H1 (cell line): Measurements from ENCODE around the gene APBB3. TPM values are rescaled to one million over a fixed set of nuclear protein-coding genes. Genes with fewer than 3 reads are reported as not detected.

Experiments
- CTCF ChIA-PET: fragments of 300-600 bp; sonication (Branson Sonifier 250); formaldehyde crosslinking; loops from one replicate; lab custom pipeline; 2021; ENCODE audit not compliant: partially characterized antibody; lab: Charles Lee
- POLR2A ChIA-PET: fragments of 300-600 bp; sonication (Branson Sonifier 250); formaldehyde crosslinking; loops from one replicate; lab custom pipeline; 2021; ENCODE audit warnings: inconsistent platforms; ENCODE audit not compliant: partially characterized antibody; lab: Charles Lee
- DNase-seq, 2 experiments: peaks; one replicate each; pipeline versions ENCODE4 v3.0.0 to v3.0.0-alpha.2; 2010 to 2022; ENCODE audit warnings: low spot score in 2 of 2, low read depth in 1 of 2, mixed read lengths in 1 of 2
- FAIRE-seq: peaks from 2 replicates; lab custom pipeline; 2011; peaks lifted over from hg19 to GRCh38; lab: Jason Lieb, UNC
- H2AFZ ChIP-seq: 2 replicates; pipeline ENCODE4 v1.8.1; 2012; ENCODE audit warnings: low read length, inconsistent platforms
- H2AK5ac ChIP-seq: 2 replicates; pipeline ENCODE4 v1.6.1; 2013; ENCODE audit warnings: low read depth, low read length
- H2BK120ac ChIP-seq: replicated peaks from 2 replicates; pipeline ENCODE3; 2013; ENCODE audit warnings: low read depth, low read length, inconsistent platforms
- H2BK12ac ChIP-seq: 2 replicates; pipeline ENCODE4 v1.6.1; 2013; ENCODE audit warnings: low read depth, low read length
- H2BK15ac ChIP-seq: 2 replicates; pipeline ENCODE4 v1.6.1; 2013; ENCODE audit warnings: low read length
- H2BK20ac ChIP-seq: 2 replicates; pipeline ENCODE4 v1.6.1; 2013; ENCODE audit warnings: low read length
- H2BK5ac ChIP-seq: 2 replicates; pipeline ENCODE4 v1.6.1; 2013; ENCODE audit warnings: low read depth, low read length
- H3K14ac ChIP-seq: 2 replicates; pipeline ENCODE4 v1.6.1; 2013; ENCODE audit warnings: inconsistent platforms; ENCODE audit not compliant: insufficient read length
- H3K18ac ChIP-seq: 2 replicates; pipeline ENCODE4 v1.6.1; 2013; ENCODE audit warnings: low read length; ENCODE audit errors: extremely low read depth
- H3K23ac ChIP-seq: 2 replicates; pipeline ENCODE4 v1.6.1; 2013; ENCODE audit warnings: inconsistent platforms; ENCODE audit not compliant: insufficient read length
- H3K23me2 ChIP-seq: 2 replicates; pipeline ENCODE4 v1.6.1; 2013; ENCODE audit warnings: low read depth, low read length
- H3K27ac ChIP-seq: 2 replicates; pipeline ENCODE4 v1.6.1; 2011; ENCODE audit warnings: low read depth, low read length, inconsistent platforms
- H3K27me3 ChIP-seq, 4 experiments: replicated peaks in 1 of 4; 1 replicate in 1 of 4; 2 replicates in 3 of 4; pipeline versions ENCODE4 v1.6.1 to v1.8.1; 2011 to 2013; ENCODE audit warnings: low read length in 3 of 4, mild to moderate bottlenecking in 3 of 4, inconsistent platforms in 2 of 4, mixed read lengths in 2 of 4, moderate library complexity in 1 of 4; ENCODE audit not compliant: control insufficient read depth in 3 of 4, insufficient read depth in 3 of 4; ENCODE audit errors: extremely low read depth in 1 of 4
- H3K36me3 ChIP-seq, 4 experiments: 2 replicates each; pipeline versions ENCODE4 v1.6.1 to v1.8.1; 2011 to 2013; ENCODE audit warnings: mild to moderate bottlenecking in 4 of 4, low read length in 3 of 4, moderate library complexity in 2 of 4, control low read depth in 1 of 4, inconsistent platforms in 1 of 4; ENCODE audit not compliant: insufficient read depth in 4 of 4, control insufficient read depth in 2 of 4
- H3K4ac ChIP-seq: replicated peaks from 2 replicates; pipeline ENCODE3; 2013; ENCODE audit warnings: low read length, low read depth, mixed read lengths, inconsistent platforms; ENCODE audit not compliant: insufficient read length
- H3K4me1 ChIP-seq, 4 experiments: replicated peaks in 1 of 4; 1 replicate in 1 of 4; 2 replicates in 3 of 4; pipeline versions ENCODE4 v1.6.1 to v1.8.1; 2011 to 2013; ENCODE audit warnings: low read length in 3 of 4, inconsistent platforms in 2 of 4, mixed read lengths in 1 of 4; ENCODE audit not compliant: insufficient read depth in 4 of 4, control insufficient read depth in 3 of 4
- H3K4me2 ChIP-seq, 2 experiments: 2 replicates each; pipeline versions ENCODE4 v1.6.1 to v1.8.1; 2011 to 2013; ENCODE audit warnings: low read depth in 2 of 2, low read length in 2 of 2, control low read depth in 1 of 2, inconsistent platforms in 1 of 2, mild to moderate bottlenecking in 1 of 2; ENCODE audit not compliant: insufficient read depth in 1 of 2
- H3K4me3 ChIP-seq, 4 experiments: fragments of 200-600, 300-600 bp in 1 of 4; sonication (generic), shearing (Covaris generic), sonication (Bioruptor Twin) in 1 of 4; 2 replicates each; pipeline versions ENCODE4 v1.5.1 to v1.8.1; 2011 to 2016; ENCODE audit warnings: low read length in 4 of 4, low read depth in 3 of 4, control low read depth in 2 of 4, inconsistent platforms in 2 of 4, mild to moderate bottlenecking in 2 of 4, mixed read lengths in 1 of 4, moderate library complexity in 1 of 4; ENCODE audit not compliant: insufficient read depth in 2 of 4; ENCODE audit errors: extremely low read depth in 1 of 4
- H3K56ac ChIP-seq: replicated peaks from 2 replicates; pipeline ENCODE3; 2013; ENCODE audit warnings: low read depth, mild to moderate bottlenecking, mixed read lengths, low read length, inconsistent platforms; ENCODE audit not compliant: insufficient read length
- H3K79me1 ChIP-seq: 2 replicates; pipeline ENCODE4 v1.6.1; 2013; ENCODE audit warnings: low read depth, low read length, control low read depth
- H3K79me2 ChIP-seq, 2 experiments: 2 replicates each; pipeline versions ENCODE4 v1.6.1 to v1.8.1; 2012 to 2013; ENCODE audit warnings: low read length in 2 of 2, mild to moderate bottlenecking in 2 of 2, inconsistent platforms in 1 of 2; ENCODE audit not compliant: insufficient read depth in 2 of 2, control insufficient read depth in 1 of 2
- H3K9ac ChIP-seq, 4 experiments: replicated peaks in 1 of 4; 1 replicate in 1 of 4; 2 replicates in 3 of 4; pipeline versions ENCODE4 v1.6.1 to v1.8.1; 2011 to 2013; ENCODE audit warnings: low read depth in 3 of 4, low read length in 3 of 4, control low read depth in 2 of 4, mild to moderate bottlenecking in 2 of 4, moderate library complexity in 2 of 4, inconsistent platforms in 1 of 4; ENCODE audit errors: extremely low read depth in 1 of 4
- H3K9me3 ChIP-seq, 2 experiments: 2 replicates each; pipeline versions ENCODE4 v1.6.1 to v1.8.1; 2012 to 2013; ENCODE audit warnings: mild to moderate bottlenecking in 2 of 2, moderate library complexity in 2 of 2, control low read depth in 1 of 2, inconsistent platforms in 1 of 2, low read depth in 1 of 2, low read length in 1 of 2, mixed read lengths in 1 of 2; ENCODE audit not compliant: insufficient read depth in 2 of 2
- H4K20me1 ChIP-seq, 2 experiments: replicated peaks in 1 of 2; 2 replicates each; pipeline versions ENCODE3 to v1.8.1; 2011 to 2013; ENCODE audit warnings: inconsistent platforms in 2 of 2, low read length in 2 of 2, mild to moderate bottlenecking in 1 of 2; ENCODE audit not compliant: insufficient read depth in 2 of 2, control insufficient read depth in 1 of 2
- H4K5ac ChIP-seq: 2 replicates; pipeline ENCODE4 v1.6.1; 2013; ENCODE audit warnings: low read length, low read depth, mixed read lengths, inconsistent platforms; ENCODE audit not compliant: insufficient read length
- H4K8ac ChIP-seq: 2 replicates; pipeline ENCODE4 v1.8.0; 2013; ENCODE audit warnings: mild to moderate bottlenecking, moderate library complexity, low read length, inconsistent platforms; ENCODE audit not compliant: insufficient read depth; ENCODE audit errors: extremely low read depth
- H4K91ac ChIP-seq: replicated peaks from 2 replicates; pipeline ENCODE3; 2013; ENCODE audit warnings: low read length, mixed read lengths, inconsistent platforms; ENCODE audit not compliant: insufficient read length
- CEBPB ChIP-seq: IDR thresholded peaks from 2 replicates; pipeline ENCODE4 v1.6.1; 2012; ENCODE audit warnings: low read depth, low read length
- EGR1 ChIP-seq: IDR thresholded peaks from 2 replicates; pipeline ENCODE4 v1.6.1; 2011; ENCODE audit warnings: low read depth, low read length, borderline replicate concordance
- EP300 ChIP-seq, 2 experiments: IDR thresholded peaks; 1 replicate in 1 of 2; 2 replicates in 1 of 2; pipeline ENCODE4 v1.6.1; 2011 to 2012; ENCODE audit warnings: low read depth in 2 of 2, low read length in 2 of 2, mild to moderate bottlenecking in 2 of 2, borderline replicate concordance in 1 of 2, inconsistent platforms in 1 of 2, moderate library complexity in 1 of 2
- HDAC6 ChIP-seq: IDR thresholded peaks from one replicate; pipeline ENCODE4 v1.7.1; 2012; ENCODE audit warnings: low read depth, mild to moderate bottlenecking, inconsistent platforms, low read length, moderate library complexity
- KDM4A ChIP-seq: IDR thresholded peaks from one replicate; pipeline ENCODE4 v1.7.1; 2012; ENCODE audit warnings: low read depth, mild to moderate bottlenecking, moderate library complexity, low read length, inconsistent platforms; ENCODE audit not compliant: severe bottlenecking
- POU5F1 ChIP-seq: IDR thresholded peaks from 2 replicates; pipeline ENCODE4 v1.6.1; 2011; ENCODE audit warnings: low read depth, mild to moderate bottlenecking, low read length, moderate library complexity
- SAP30 ChIP-seq: fragments of 300-600 bp; sonication (generic); IDR thresholded peaks from 2 replicates; pipeline ENCODE4 v1.7.1; 2012; ENCODE audit warnings: low read length, moderate library complexity, mild to moderate bottlenecking, inconsistent platforms; ENCODE audit not compliant: insufficient read depth, insufficient replicate concordance
- YY1 ChIP-seq: IDR thresholded peaks from 2 replicates; pipeline ENCODE4 v1.6.1; 2011; ENCODE audit warnings: low read depth, mild to moderate bottlenecking, low read length
- ZNF274 ChIP-seq: IDR thresholded peaks from 2 replicates; pipeline ENCODE4 v1.7.0; 2012; ENCODE audit warnings: low read length, borderline replicate concordance; ENCODE audit errors: extremely low read depth
- WGBS, 2 experiments: shearing (Covaris generic) in 1 of 2; methylation state at CpG; one replicate each; pipeline versions ENCODE4 v1.1.6 to v1.1.7; 2013 to 2015; ENCODE audit warnings: low lambda C conversion rate in 2 of 2, mixed read lengths in 2 of 2, inconsistent platforms in 1 of 2, low coverage in 1 of 2, missing lambda C conversion rate in 1 of 2; ENCODE audit not compliant: insufficient replicate concordance in 2 of 2, insufficient coverage in 1 of 2, insufficient read length in 1 of 2; ENCODE audit errors: extremely low coverage in 1 of 2, missing lambda C conversion rate in 1 of 2; 5-methylcytosine and 5-hydroxymethylcytosine counted together
- polyA plus RNA-seq, 7 experiments: library from polyadenylated mRNA; depleted of rRNA in 3 of 7; stranded (reverse) in 5 of 7; unstranded in 2 of 7; fragments of >200 nt in 5 of 7; fragments of 200-250 nt in 2 of 7; gene quantifications; 1 replicate in 5 of 7; 2 replicates in 1 of 7; 4 replicates in 1 of 7; pipeline versions ENCODE4 v1.2.1 to v1.2.3, GENCODE V29; 2011 to 2013; ENCODE audit warnings: missing spikeins in 2 of 7, mixed read lengths in 2 of 7
- total RNA-seq: library from RNA; stranded (reverse); fragmentation: NEBNext Ultra II Directional; extraction: Animal tissue kit (Norgen Biotek cat#: 25700); gene quantifications from 2 replicates; pipeline ENCODE4 v1.2.1, GENCODE V29; 2021
- TF ChIP-seq, protein P1 (sequence below): IDR thresholded peaks from 2 replicates; pipeline ENCODE4 v1.6.1; 2012; ENCODE audit warnings: inconsistent platforms
- TF ChIP-seq, protein P2 (sequence below): IDR thresholded peaks from 2 replicates; pipeline ENCODE4 v1.6.1; 2012; ENCODE audit warnings: low read length, inconsistent platforms

Gene APBB3
- total and polyA plus RNA-seq, 2 of the 8 experiments (the other 6 are each of a cell fraction or from before 2014, with no cell fraction given): 16.0 to 21.9 TPM

DNA sequence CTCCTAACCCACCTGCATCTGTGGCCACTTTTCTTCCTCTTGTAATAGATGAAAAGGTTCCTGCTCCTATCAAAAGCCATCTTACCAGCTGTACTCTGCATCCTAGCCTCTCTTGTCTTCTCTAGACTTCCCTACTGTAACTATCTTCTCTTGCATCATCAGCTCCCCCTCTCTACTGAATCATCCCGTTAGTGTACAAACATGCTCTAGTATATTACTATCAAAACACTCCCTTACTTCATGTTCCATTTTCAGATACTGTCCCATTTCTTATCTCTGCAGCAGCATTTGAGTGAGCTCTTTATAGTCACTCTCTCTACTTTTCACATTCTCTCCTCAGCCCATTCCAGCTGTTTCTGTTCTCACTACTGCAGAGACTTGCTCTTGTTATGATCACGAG is 9.9 kb downstream of the APBB3 start:
- Histone ChIP-seq H4K8ac (no peak overlapping the region), H2BK12ac (no peak overlapping the region), H2BK15ac (no peak overlapping the region), H3K9ac (no peak overlapping the region), H2BK20ac (no peak overlapping the region), H2BK5ac (no peak overlapping the region), H2AFZ (no peak overlapping the region), H4K91ac (no peak overlapping the region), H3K9me3 (no peaks in the 10 kb centered on the region), H3K36me3 (peaks cover 8 to 27% (median 21%) of the 10 kb centered on the region in 4 experiments), H3K4me3 (no peak overlapping the region), H4K5ac (no peak overlapping the region), H3K23me2 (peaks cover 7% of the 10 kb centered on the region; the same call in 1 of the 2 replicates), H4K20me1 (peaks cover 0 to 8% of the 10 kb centered on the region in 2 experiments), H3K79me2 (peaks cover 9 to 39% of the 10 kb centered on the region in 2 experiments; a peak in 3 of 4 replicates), H3K27ac (no peak overlapping the region), H3K14ac (no peak overlapping the region), H3K18ac (no peak overlapping the region), H3K4me1 (peaks cover 0 to 6% (median 5%) of the 10 kb centered on the region in 4 experiments; a peak in 4 of 7 replicates), H3K4ac (no peak overlapping the region), H3K4me2 (no peak overlapping the region; a peak in 1 of 4 replicates), H2BK120ac (no peak overlapping the region), H3K23ac (no peak overlapping the region), H3K79me1 (peaks cover 5% of the 10 kb centered on the region), H3K27me3 (no peaks in the 10 kb centered on the region), H3K56ac (no peak overlapping the region), H2AK5ac (no peak overlapping the region)
- DNase-seq (no peak), FAIRE-seq (no peak)
- 87% methylated on average over 2 of the region's 2 CpGs; no CpG with 5 or more reads in 1 of the 2 experiments for WGBS, 2 experiments
- TF ChIP-seq KDM4A: no peak
- TF ChIP-seq, protein P1, sequence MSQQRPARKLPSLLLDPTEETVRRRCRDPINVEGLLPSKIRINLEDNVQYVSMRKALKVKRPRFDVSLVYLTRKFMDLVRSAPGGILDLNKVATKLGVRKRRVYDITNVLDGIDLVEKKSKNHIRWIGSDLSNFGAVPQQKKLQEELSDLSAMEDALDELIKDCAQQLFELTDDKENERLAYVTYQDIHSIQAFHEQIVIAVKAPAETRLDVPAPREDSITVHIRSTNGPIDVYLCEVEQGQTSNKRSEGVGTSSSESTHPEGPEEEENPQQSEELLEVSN: no peak
- no peak for TF ChIP-seq EP300 (IDR thresholded peaks at IDR 0.05; ENCODE audit: borderline replicate concordance in 1 of 2, low read depth in 2 of 2, low read length in 2 of 2)
- TF ChIP-seq POU5F1: no peak
- no peak for TF ChIP-seq HDAC6
- no peak for TF ChIP-seq CEBPB
- no peak for TF ChIP-seq SAP30
- TF ChIP-seq, protein P2, sequence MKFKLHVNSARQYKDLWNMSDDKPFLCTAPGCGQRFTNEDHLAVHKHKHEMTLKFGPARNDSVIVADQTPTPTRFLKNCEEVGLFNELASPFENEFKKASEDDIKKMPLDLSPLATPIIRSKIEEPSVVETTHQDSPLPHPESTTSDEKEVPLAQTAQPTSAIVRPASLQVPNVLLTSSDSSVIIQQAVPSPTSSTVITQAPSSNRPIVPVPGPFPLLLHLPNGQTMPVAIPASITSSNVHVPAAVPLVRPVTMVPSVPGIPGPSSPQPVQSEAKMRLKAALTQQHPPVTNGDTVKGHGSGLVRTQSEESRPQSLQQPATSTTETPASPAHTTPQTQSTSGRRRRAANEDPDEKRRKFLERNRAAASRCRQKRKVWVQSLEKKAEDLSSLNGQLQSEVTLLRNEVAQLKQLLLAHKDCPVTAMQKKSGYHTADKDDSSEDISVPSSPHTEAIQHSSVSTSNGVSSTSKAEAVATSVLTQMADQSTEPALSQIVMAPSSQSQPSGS: no peak
- no peak for TF ChIP-seq ZNF274
- TF ChIP-seq YY1: no peak
- no peak for TF ChIP-seq EGR1
- ChIA-PET POLR2A (interaction anchor here (1.0 to 10.8 kb wide), 3 partner anchors 8 to 74 kb away, joined by 4 to 191 read pairs (median 94); partner anchors contain the start of gene EIF4EBP3), CTCF (interaction anchor here (1.0 kb wide), 1 partner anchor 191 kb away, joined by 3 read pairs; no protein-coding TSS in a partner anchor)
